ENCODE data around the gene SHC1.
A peak's percentile ranks its signal among the peaks of the same experiment; 100 is the strongest.

The SHC1 gene, protein sequence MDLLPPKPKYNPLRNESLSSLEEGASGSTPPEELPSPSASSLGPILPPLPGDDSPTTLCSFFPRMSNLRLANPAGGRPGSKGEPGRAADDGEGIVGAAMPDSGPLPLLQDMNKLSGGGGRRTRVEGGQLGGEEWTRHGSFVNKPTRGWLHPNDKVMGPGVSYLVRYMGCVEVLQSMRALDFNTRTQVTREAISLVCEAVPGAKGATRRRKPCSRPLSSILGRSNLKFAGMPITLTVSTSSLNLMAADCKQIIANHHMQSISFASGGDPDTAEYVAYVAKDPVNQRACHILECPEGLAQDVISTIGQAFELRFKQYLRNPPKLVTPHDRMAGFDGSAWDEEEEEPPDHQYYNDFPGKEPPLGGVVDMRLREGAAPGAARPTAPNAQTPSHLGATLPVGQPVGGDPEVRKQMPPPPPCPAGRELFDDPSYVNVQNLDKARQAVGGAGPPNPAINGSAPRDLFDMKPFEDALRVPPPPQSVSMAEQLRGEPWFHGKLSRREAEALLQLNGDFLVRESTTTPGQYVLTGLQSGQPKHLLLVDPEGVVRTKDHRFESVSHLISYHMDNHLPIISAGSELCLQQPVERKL

DNA sequence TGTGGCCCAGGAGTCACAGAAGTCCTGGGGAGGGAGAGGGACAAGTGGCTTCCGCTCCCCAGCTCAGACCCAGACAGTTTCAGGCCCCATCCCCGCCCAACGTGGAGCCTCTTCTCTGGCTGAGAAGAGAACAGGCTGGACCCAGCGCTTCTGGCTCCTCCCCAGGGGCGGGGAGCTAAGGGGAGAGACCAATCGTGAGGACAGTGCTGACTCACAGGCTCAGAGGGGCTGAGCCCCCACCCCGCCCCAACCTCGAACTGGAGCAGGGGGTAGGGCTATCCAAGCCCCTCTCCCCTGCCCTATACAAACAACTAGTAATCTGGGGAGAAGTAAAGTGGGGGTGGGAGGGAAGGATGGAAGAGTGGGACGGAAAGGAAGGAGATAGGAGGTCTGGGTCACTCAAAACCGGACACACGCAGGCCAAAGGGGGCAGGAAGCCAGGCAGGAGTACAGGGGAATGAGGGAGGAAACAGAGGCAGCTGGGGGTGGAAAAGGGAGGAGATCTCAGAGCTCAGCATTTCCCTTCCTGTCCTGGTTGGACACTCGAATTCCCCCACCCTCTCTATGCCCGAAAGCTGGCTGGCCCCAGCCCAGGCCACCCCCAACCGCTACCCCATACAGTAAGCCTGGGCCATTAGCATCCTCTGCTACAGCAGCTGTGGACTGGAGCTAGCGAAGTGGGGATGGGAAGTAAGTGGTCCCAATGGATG is at the start of gene SHC1:
Gene SHC1, minus strand, starts transcription at position 117 of the 710 bp plus-strand sequence. CDS start 221 bp downstream, outside the sequence.
- DNase-seq: peak; percentile 95

DNA sequence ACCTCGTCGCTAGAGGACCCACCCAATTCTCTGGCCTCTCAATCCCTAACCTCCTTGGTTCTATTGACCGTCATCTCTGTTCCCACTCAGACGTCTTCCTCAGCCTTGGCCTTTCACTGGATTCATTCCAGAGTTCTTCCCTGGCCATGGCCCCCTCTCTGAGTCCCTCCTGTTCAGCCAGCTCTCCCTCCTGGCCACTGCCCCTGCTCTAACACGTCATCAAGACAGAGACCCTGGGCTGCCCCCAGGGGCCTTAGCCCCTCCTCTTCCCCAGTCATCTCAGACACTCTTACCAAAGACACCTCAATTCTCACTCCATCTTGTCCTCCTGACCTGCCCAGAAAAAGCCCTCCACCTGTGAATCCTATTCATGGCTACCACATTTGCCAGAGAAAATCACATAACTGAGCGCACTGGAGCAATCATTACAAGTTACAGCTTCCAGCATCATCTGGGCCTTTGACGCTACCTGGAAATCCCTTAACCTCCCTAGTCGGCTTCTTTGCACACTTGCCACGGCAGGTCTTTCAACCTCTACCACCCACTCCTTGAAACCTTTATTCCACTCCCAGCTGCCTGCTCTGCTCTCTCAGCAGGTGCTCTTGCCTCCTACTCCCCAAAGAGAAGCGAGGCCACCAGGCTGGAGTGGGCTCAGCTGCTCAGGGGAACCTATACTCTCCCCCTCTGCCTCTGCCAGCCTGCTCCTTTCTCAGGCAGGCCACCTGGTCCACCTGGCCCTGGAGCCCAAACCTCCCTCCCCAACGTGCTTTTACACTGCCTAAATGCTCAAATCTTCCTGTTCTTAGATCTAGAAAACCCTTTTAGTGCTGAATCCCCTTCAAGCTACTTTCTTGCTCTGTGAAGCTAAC is 49.1 kb upstream of the SHC1 start:
- DNase-seq: no peak

DNA sequence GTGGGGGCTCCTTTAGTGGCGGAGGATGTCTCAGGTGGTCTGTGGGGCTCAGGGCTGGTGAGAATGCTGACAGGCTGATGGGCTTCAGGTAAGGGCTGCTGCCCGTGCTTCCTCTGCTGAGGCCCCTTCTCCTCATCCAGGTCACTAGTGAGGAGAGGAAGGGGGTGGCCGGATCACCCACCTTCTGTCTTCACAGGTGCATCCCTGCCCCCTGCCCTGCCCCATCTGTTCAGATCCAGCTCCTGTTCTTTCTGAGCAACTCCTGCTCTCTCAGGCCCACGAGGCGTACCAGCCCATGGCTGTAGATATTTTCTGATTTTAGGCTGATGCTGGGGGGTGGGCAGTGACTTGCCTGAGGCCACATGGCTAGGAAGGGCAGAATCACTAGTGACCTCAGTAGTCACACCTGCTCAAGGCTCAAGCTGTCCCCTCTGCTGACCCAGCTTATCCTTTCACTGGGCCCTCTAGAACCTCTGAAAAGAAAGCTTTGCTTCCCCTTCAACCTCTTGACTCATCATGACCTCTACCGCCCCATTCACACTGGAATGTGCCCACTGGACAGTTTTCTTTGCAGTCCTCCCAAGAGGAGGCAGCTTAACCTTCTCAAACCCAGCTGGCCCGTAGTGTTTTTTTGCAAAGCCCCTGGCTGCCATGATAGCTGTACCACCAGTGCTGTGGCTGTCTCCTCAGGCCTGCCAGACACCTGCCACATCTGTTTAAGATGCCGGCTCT is 48.2 kb upstream of the SHC1 start:
- no peak for DNase-seq

DNA sequence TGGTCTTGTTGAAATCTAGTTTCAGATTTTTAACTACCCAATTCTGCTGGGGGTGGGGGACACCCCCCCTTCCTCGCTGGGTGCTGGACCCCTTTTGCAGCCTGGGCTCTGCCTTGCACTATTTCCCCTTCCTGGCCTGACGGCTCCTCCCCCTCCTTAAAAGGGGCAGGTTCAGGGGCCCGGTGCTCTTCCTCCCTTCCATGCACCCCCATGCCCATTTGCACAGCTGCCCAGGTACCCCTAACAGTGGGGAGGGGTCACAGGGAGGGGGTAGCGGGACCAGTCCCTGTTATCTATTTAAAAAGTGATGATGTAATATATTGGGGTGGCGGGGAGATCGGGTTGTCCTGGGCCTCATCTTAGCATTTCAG is 47.4 kb upstream of the SHC1 start:
- no peak for DNase-seq

DNA sequence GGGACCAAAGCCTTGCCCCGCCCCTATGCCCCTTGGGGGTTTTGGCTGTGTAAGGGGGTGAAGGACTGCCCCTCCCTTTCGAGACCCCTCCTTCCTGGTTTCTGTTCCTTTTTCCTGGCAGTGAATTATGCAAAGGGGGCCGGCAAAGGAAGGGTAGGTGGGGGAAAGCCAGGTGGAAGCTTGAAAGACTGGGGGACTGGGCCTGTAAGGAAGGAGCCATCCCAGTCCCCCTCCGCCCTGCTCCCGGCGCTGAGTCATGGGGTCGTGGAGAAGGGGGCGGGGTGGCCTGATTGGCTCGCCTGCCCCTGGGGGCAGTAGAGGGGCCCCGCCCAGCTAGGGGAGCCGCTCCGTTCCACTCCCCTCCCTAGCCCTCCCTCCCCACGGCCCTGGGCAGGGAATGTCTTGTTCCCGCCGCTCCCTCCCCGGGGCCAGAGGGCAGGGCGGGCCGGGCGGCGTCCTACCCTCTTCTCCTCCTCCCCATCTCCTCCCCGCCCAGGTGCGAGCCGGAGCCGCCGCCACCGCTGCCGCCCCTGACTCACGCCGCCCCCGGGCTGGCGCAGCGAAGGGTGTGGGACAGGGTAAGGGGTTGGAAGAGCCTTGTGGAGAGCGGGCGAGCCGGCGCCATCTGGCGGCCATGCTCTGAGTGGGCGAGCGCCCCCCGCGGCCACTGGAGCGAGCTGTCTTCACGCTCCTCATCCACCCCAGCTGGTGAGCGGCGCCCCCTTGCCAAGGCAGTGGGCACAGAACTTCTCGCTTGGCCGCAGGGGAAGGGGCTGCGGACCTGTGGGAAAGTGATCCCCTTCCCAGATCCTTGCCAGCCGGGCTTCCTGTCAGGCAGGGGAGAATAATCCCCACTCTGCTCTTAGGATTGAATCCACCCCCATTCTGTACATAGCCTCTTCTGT is 46.7 kb upstream of the SHC1 start:
- peak; percentile 95 for DNase-seq

DNA sequence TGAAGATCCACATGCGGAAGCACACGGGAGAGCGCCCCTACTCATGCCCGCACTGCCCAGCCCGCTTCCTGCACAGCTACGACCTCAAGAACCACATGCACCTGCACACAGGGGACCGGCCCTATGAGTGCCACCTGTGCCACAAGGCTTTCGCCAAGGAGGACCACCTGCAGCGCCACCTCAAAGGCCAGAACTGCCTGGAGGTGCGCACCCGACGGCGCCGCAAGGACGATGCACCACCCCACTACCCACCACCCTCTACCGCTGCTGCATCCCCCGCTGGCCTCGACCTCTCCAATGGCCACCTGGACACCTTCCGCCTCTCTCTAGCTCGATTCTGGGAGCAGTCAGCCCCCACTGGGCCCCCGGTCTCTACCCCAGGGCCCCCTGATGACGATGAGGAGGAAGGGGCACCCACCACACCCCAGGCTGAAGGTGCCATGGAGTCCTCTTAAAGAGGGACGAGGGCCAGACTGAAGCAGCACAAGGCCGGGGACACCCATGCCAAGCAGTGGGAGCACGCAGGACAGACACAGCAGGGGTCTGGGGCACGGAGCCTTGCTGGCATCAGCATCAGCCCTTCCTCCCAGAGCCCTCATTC is 45.8 kb upstream of the SHC1 start:
- no peak for DNase-seq

DNA sequence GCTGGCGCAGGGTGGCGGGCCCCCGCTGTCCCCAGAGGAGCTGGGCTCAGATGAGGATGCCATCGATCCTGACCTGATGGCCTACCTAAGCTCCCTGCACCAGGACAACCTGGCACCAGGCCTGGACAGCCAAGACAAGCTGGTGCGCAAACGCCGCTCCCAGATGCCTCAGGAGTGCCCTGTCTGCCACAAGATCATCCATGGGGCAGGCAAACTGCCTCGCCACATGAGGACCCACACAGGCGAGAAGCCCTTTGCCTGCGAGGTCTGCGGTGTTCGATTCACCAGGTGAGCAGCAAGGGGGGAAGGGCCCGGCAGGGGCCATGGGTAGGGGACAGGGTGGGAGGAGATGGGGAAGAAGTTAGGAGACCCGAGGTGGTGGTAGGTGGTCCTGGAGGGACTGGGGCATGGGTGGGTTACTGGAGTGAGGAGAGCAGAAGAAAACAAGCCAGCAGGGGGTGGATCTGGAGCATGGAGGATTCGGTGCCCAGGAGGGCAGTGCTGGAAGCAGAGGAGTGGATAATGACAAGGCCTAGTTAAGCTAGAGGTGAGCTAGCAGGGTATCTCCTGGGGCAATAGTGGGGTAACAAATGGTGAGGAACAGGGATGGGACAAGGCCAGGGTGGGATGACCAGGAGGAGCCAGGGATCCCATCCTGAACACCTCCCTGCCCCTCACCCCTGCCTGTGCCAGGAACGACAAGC is 45.1 kb upstream of the SHC1 start:
- DNase-seq: no peak

DNA sequence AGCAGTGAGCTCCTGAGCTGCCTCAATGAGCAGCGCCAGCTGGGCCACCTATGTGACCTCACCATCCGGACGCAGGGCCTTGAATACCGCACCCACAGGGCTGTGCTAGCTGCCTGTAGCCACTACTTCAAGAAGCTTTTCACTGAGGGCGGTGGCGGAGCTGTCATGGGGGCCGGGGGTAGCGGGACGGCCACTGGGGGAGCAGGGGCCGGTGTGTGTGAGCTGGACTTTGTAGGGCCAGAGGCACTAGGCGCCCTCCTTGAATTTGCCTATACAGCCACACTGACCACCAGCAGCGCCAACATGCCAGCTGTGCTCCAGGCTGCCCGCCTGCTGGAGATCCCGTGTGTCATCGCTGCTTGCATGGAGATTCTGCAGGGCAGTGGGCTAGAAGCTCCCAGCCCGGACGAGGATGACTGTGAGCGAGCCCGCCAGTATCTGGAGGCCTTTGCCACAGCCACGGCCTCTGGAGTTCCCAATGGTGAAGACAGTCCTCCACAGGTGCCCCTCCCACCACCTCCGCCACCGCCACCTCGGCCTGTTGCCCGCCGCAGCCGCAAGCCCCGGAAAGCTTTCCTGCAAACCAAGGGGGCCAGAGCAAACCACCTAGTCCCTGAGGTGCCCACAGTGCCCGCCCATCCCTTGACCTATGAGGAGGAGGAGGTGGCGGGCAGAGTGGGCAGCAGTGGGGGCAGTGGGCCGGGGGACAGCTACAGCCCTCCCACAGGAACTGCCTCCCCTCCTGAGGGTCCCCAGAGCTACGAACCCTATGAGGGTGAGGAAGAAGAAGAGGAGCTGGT is 44.4 kb upstream of the SHC1 start:
- no peak for DNase-seq

DNA sequence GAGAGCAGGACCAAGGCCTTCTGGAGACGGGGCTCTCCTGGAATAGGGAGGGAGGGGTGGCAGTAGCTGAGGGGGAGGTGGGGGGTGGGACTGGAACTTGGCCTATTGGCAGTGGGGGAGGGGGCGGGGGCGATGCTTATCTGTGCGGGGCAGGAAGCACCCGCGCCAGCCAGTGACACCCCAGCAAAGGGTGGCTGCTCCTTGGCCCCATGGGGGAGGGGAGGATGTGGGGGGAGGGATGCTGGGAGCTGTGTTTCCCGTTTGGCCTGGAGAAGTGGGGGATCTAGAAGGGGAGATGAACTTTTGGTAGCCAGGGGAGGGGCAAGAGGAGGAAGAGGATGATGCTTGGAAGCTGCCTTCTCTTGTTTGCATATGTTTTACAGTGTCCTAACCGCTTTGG is 43.1 kb upstream of the SHC1 start:
- no peak for DNase-seq

DNA sequence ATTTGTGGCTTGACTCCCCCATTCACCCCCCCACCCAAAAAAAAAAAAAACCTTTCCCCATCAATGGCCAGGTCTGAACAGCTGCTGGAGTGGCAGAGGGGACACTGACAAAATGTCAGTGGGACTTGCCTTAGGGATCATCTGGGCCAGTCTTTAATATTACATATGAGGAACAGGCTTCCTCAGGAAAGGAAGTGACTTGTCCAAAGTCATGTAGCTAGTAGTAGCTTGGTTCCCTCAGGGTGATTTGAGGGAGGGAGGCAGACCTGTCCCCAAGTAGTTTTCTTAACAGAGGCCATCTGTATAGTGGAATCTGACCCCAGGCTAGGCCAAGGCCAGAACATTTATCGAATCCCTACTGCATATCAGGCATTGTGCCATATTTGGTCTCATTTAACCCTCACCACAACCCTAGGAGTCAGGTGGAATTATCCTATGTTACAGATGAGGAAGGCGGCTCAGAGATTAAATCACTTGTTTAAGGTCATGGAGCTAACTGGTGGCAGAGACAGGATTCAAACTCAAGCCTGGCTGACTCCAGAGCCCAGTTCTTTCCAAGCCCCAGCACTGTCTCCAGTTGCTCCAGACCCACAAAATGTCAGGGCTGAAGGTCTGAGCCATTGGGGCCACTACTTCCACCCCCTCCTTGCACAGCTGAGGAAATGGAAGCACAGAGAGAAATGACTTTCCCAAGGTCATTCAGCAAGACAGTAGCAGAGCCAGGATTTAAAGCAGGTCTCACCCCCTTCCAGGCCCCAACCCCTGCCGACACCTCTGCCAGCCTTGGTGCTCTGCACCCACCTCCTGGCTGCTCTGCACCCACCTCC is 42.4 kb upstream of the SHC1 start:
- DNase-seq: no peak

DNA sequence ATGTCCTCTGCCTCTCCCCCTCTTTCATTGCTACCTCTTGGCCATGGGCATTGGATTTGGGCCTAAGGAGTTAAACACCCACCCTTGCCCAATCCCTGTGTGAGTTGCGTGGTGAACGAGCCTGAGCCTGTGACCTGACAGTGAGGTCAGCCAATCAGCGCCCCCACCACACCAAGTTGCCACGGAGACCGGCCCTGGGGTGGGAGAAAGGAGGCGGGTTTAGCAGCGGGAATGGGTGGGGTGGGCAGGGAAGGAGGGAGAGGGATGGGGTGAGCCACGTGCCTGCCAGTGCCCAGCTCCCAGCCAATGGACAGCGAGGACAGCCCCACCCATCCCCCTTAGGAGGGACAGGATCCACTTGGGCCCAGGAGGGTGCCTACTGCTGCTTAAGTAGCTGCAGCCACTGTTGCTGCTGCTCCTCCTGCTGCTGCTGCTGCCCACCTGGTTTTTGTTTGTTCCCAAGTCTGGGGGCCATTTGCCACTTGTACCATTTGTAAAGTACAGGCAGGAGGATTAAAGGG is 41.5 kb upstream of the SHC1 start:
- DNase-seq: peak; percentile 89

DNA sequence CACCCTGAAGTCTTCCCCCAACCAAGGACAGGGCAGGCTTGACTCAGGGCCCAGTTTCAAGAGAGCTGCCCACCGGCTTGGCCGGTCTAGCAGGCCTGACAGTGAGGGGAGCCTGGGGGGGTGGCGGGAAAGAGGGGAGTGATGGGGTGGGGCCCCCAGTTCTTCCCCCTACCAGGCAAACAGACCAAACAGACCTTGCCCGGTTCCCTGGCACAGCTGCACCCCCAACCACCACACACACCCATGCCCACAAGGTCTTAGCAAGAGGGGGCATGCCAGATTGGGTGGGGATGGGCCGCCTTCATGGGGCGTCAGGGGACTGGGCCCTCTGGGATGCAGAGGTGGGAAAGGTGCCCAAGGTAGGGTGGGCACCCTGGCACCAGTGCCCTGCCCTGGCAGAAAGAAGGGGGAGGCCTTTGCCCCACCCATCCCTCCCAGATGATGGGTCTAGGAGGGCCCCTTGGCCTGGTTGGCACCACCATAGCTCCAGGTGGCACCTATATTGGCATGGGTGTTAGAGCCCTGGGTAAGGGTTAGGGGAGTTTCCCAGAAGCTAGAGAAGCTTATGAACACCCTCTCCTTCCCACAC is 41.0 kb upstream of the SHC1 start:
- DNase-seq: no peak

DNA sequence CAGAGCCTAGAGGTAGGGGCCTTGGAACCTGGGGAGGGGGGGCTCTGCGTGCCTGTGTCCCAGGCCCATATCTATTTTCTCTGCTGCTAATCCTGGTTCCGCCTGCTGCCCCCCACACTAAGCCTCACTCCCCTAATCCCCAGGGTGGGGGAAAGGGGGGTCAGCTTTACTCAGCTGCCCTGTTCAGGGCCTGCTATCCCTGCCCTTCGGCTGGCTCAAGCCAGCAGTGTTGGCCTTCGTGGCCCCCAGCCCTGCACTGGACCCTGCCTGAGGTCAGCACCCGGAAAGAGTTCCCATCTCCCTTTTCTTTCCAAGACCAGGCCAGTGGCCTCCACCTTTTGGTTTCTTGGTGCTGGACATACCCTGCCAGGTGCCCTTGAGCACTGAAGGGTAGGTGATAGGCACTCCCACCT is 40.5 kb upstream of the SHC1 start:
- DNase-seq: no peak

DNA sequence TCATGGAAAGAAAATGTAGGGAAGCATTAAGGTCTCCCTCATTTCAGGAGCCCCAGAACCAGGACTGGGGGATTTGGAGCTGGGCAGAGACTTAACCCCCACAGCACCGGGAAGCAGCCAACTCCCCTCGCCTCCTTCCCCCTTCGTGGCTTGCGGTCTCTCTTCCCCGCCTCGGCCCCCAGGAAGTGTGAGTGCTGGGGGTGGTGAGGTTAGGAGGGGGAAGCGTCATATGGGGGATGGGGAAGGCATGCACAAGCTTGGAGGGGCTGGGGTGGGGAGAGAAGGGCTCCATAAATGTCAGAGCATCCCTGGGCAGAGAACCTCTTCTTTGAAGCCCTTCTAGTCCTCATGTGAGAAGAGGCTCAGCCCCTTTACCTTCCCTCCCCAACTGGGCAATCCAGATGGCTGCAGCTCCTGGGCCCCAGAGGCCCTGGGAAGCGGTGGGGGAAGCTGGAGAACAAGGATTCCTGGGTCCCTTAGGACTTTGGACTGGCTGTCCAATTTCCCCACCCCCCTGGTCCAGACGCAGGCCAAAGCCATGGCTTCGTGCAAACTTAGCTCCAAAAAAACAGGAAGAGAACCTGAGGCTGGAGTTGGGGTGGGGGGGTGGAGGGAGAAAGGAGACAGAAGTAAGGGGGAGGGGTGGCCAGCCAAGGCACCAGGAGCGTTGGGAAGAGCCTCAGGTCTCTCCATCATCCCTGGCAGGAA is 39.8 kb upstream of the SHC1 start:
- DNase-seq: no peak

DNA sequence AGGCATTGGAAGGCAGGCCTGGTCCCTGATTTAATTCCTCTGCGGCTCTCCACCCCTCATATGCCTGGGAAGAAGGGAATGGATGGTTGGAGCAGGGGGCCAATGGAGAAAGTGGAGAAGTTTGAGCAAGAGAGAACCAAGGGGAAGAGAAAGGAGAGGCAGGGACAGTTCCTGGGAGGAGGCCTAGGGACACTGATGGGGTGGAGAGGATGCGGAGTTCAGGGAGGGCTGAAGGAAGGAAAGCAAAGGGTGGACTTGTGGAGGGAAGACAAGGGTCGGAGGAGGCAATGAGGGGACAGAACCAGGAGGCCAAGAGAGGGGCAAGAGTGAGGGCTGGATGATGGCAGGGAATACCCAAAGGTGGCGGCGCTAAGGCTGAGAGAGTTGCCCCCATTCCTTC is 39.2 kb upstream of the SHC1 start:
- DNase-seq: no peak

DNA sequence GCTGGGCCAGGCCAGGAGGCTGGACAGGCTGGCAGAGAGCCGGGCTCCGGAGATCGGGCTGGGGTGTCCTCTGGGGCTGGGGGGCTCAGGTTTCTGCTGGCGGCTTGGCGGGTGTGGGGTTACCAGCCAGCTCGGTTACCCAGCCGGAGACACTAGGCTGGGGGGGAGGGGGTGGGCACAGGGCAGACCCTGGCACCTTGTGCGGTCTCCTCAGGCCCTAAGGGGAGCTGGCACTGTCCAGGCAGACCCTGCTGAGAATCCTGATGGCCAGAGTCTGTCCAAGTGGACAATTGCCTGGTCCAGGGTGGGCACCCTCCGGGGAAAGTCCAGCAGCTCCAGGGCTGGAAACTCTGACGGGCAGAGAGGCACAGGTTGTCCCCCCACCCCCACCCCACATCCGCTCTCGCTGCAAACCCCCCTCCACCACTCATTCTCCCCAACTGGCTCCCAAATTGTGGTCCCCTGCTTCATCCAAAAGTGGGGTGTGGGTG is 38.7 kb upstream of the SHC1 start:
- no peak for DNase-seq
